HCT116 (cell line): ENCODE results near the gene NAV3. TPM values are rescaled to one million over a fixed set of nuclear protein-coding genes. Genes with fewer than 3 reads are reported as not detected.

ENCODE experiments used
- ATAC-seq: fragments of 200-7000 bp; cut with Tn5 transposase; 2 replicates; pipeline ENCODE4 v1.9.1; 2020; ENCODE audit warnings: mild to moderate bottlenecking, moderate library complexity
- BruUV-seq: library from RNA; stranded (reverse); fragments of 400-500 nt; replicated peaks from 2 replicates; lab custom pipeline; 2021; lab: Mats Ljungman, UMichigan
- CTCF ChIA-PET: fragments of 300-600 bp; sonication (Branson Sonifier 250); formaldehyde crosslinking; loops from one replicate; lab custom pipeline; 2021; ENCODE audit warnings: antibody characterized with exemption; lab: Charles Lee
- POLR2A ChIA-PET: fragments of 300-600, 350-600 bp; sonication (Branson Sonifier 250); formaldehyde crosslinking; loops from one replicate; lab custom pipeline; 2021; ENCODE audit warnings: antibody characterized with exemption; lab: Charles Lee
- RAD21 ChIA-PET, 2 experiments: fragments of 300-600 bp; sonication (Branson Sonifier 250); formaldehyde crosslinking; loops; one replicate each; lab custom pipeline; 2023; ENCODE audit warnings: low total read pairs in 2 of 2; ENCODE audit not compliant: uncharacterized antibody in 2 of 2, unreplicated experiment in 2 of 2, low non-redundant PET in 1 of 2; lab: Charles Lee
- DNase-seq: peaks from one replicate; pipeline ENCODE4 v3.0.0-alpha.2; 2010; ENCODE audit warnings: low read depth, low spot score
- H2AFZ ChIP-seq: fragments of 200-600 bp; shearing (Covaris generic), sonication (generic); 2 replicates; pipeline ENCODE4 v1.6.1; 2017; ENCODE audit warnings: low read depth, mixed run types, mixed read lengths, antibody characterized with exemption, low read length; ENCODE audit not compliant: poor library complexity, severe bottlenecking
- H3K27ac ChIP-seq: 2 replicates; pipeline ENCODE4 v1.5.1; 2012; ENCODE audit warnings: low read depth, low read length
- H3K27me3 ChIP-seq: fragments of 200-600 bp; sonication (generic); 2 replicates; pipeline ENCODE4 v1.6.1; 2016; ENCODE audit warnings: mixed run types, low read length, mixed read lengths; ENCODE audit not compliant: insufficient read depth
- H3K36me3 ChIP-seq, 2 experiments: fragments of 200-500 bp in 1 of 2; fragments of 200-600 bp in 1 of 2; sonication (Bioruptor generic) in 1 of 2; sonication (generic) in 1 of 2; 2 replicates each; pipeline versions ENCODE4 v1.5.1 to v1.6.1; 2014 to 2016; ENCODE audit warnings: low read length in 2 of 2, inconsistent platforms in 1 of 2, mixed read lengths in 1 of 2, mixed run types in 1 of 2; ENCODE audit not compliant: insufficient read depth in 2 of 2, control insufficient read depth in 1 of 2
- H3K4me1 ChIP-seq, 2 experiments: fragments of 200-600 bp in 1 of 2; sonication (generic) in 1 of 2; 2 replicates each; pipeline versions ENCODE4 v1.5.1 to v1.6.1; 2012 to 2017; ENCODE audit warnings: low read length in 2 of 2, inconsistent platforms in 1 of 2, mild to moderate bottlenecking in 1 of 2, mixed read lengths in 1 of 2, mixed run types in 1 of 2, moderate library complexity in 1 of 2; ENCODE audit not compliant: insufficient read depth in 2 of 2, control insufficient read depth in 1 of 2
- H3K4me2 ChIP-seq: fragments of 200-600 bp; sonication (generic); 2 replicates; pipeline ENCODE4 v1.6.1; 2017; ENCODE audit warnings: mixed run types, low read length, mixed read lengths
- H3K4me3 ChIP-seq, 2 experiments: fragments of 200-600 bp in 1 of 2; sonication (generic) in 1 of 2; replicated peaks in 1 of 2; 2 replicates each; pipeline ENCODE4 v1.5.1; 2011 to 2016; ENCODE audit warnings: low read length in 2 of 2, control low read depth in 1 of 2, low read depth in 1 of 2, mild to moderate bottlenecking in 1 of 2, mixed read lengths in 1 of 2, mixed run types in 1 of 2
- H3K79me2 ChIP-seq: fragments of 200-600 bp; sonication (generic); 2 replicates; pipeline ENCODE4 v1.6.1; 2017; ENCODE audit warnings: mild to moderate bottlenecking, mixed run types, low read length, moderate library complexity, mixed read lengths; ENCODE audit not compliant: insufficient read depth
- H3K9ac ChIP-seq: fragments of 200-600 bp; sonication (generic); 2 replicates; pipeline ENCODE4 v1.6.1; 2016; ENCODE audit warnings: low read length, mixed read lengths
- H3K9me2 ChIP-seq: fragments of 200-600 bp; sonication (generic), shearing (Covaris generic); 2 replicates; pipeline ENCODE4 v1.6.1; 2017; ENCODE audit warnings: mixed run types, mild to moderate bottlenecking, moderate library complexity; ENCODE audit not compliant: insufficient read depth
- H3K9me3 ChIP-seq, 2 experiments: fragments of 200-500 bp in 1 of 2; fragments of 200-600 bp in 1 of 2; sonication (Bioruptor generic) in 1 of 2; sonication (generic) in 1 of 2; 2 replicates each; pipeline ENCODE4 v1.6.1; 2014 to 2017; ENCODE audit warnings: low read length in 2 of 2, mixed read lengths in 2 of 2, inconsistent platforms in 1 of 2, low read depth in 1 of 2, mild to moderate bottlenecking in 1 of 2, mixed run types in 1 of 2, moderate library complexity in 1 of 2; ENCODE audit not compliant: control insufficient read depth in 1 of 2, insufficient read depth in 1 of 2
- H4K20me1 ChIP-seq: fragments of 200-600 bp; sonication (generic), shearing (Covaris generic); 2 replicates; pipeline ENCODE4 v1.6.1; 2017; ENCODE audit warnings: mixed run types, mild to moderate bottlenecking, moderate library complexity; ENCODE audit not compliant: insufficient read depth
- ATF3 ChIP-seq: IDR thresholded peaks from 2 replicates; pipeline ENCODE4 v1.6.1; 2012
- CBX3 ChIP-seq: IDR thresholded peaks from 2 replicates; pipeline ENCODE4 v1.6.1; 2012; ENCODE audit warnings: low read depth
- EGR1 ChIP-seq: IDR thresholded peaks from 2 replicates; pipeline ENCODE4 v1.6.1; 2012; ENCODE audit warnings: low read depth
- EZH2phosphoT487 ChIP-seq: fragments of 200-600 bp; IDR thresholded peaks from 2 replicates; pipeline ENCODE4 v1.6.1; 2018; ENCODE audit warnings: antibody characterized with exemption, borderline replicate concordance
- FOSL1 ChIP-seq: IDR thresholded peaks from 2 replicates; pipeline ENCODE4 v1.6.1; 2012; ENCODE audit warnings: low read depth
- JUND ChIP-seq: IDR thresholded peaks from 2 replicates; pipeline ENCODE4 v1.6.1; 2012
- MAX ChIP-seq: IDR thresholded peaks from 2 replicates; pipeline ENCODE4 v1.6.1; 2012
- POLR2A ChIP-seq: IDR thresholded peaks from 2 replicates; pipeline ENCODE4 v1.7.0; 2011; ENCODE audit warnings: borderline replicate concordance; ENCODE audit not compliant: insufficient read depth, insufficient read length; ENCODE audit errors: extremely low read depth
- POLR2AphosphoS5 ChIP-seq: IDR thresholded peaks from 2 replicates; pipeline ENCODE4 v1.6.1; 2011; ENCODE audit warnings: mild to moderate bottlenecking, low read depth, low read length, moderate library complexity
- RAD21 ChIP-seq: IDR thresholded peaks from 2 replicates; pipeline ENCODE4 v1.6.1; 2012; ENCODE audit warnings: low read depth, mild to moderate bottlenecking
- REST ChIP-seq: IDR thresholded peaks from 2 replicates; pipeline ENCODE4 v1.6.1; 2012; ENCODE audit warnings: low read depth
- SIN3A ChIP-seq: IDR thresholded peaks from 2 replicates; pipeline ENCODE4 v1.6.1; 2012; ENCODE audit warnings: low read depth
- SRF ChIP-seq: IDR thresholded peaks from 2 replicates; pipeline ENCODE4 v1.6.1; 2012; ENCODE audit warnings: low read depth
- TCF7L2 ChIP-seq: IDR thresholded peaks from 2 replicates; pipeline ENCODE4 v1.7.0; 2011; ENCODE audit warnings: borderline replicate concordance, inconsistent platforms; ENCODE audit not compliant: insufficient read depth, insufficient read length; ENCODE audit errors: extremely low read depth
- YY1 ChIP-seq: IDR thresholded peaks from 2 replicates; pipeline ENCODE4 v1.6.1; 2011; ENCODE audit warnings: low read length, low read depth, moderate library complexity, mild to moderate bottlenecking; ENCODE audit not compliant: insufficient replicate concordance; ENCODE audit errors: extremely low read depth
- ZBTB33 ChIP-seq: IDR thresholded peaks from 2 replicates; pipeline ENCODE4 v1.6.1; 2011; ENCODE audit warnings: mild to moderate bottlenecking, low read length, moderate library complexity; ENCODE audit not compliant: insufficient replicate concordance; ENCODE audit errors: extremely low read depth
- ZFX ChIP-seq: fragments of 450-650 bp; IDR thresholded peaks from 2 replicates; pipeline ENCODE4 v1.6.1; 2017
- ZNF274 ChIP-seq: fragments of 200-500 bp; sonication (Bioruptor generic); IDR thresholded peaks from 2 replicates; pipeline ENCODE4 v1.6.1; 2014; ENCODE audit warnings: mild to moderate bottlenecking, low read depth, low read length, inconsistent platforms
- intact Hi-C: fragments of 100-400 bp; cut with micrococcal nuclease; formaldehyde crosslinking; loops from 2 replicates; pipeline ENCODE4 v1.10.0; 2022
- total RNA-seq: library from RNA; stranded (reverse); gene quantifications from one replicate; pipeline ENCODE4 v1.2.1, GENCODE V29; 2021; ENCODE audit not compliant: unreplicated experiment

Gene NAV3
- total RNA-seq, 1 experiment from 2014 or later: 7.8 TPM

GRCh38 chr12:78171061-78171460, 340.4 kb downstream of the NAV3 start:
- ChIA-PET CTCF (no interaction called here), RAD21 (no interaction called here), POLR2A (no interaction called here)
- Histone ChIP-seq H3K79me2 (no peaks in the 10 kb centered on the region), H2AFZ (no peak overlapping the region), H3K36me3 (no peaks in the 10 kb centered on the region), H3K9me3 (no peaks in the 10 kb centered on the region), H3K4me1 (no peaks in the 10 kb centered on the region), H3K27me3 (no peaks in the 10 kb centered on the region), H4K20me1 (no peaks in the 10 kb centered on the region), H3K4me2 (no peak overlapping the region), H3K9ac (no peak overlapping the region), H3K9me2 (no peaks in the 10 kb centered on the region), H3K4me3 (no peak overlapping the region), H3K27ac (no peak overlapping the region)
- intact Hi-C loops: no loop called here
- no TSS peak for BruUV-seq
- no peak for ATAC-seq
- TF ChIP-seq POLR2A (no peak), POLR2AphosphoS5 (no peak), TCF7L2 (no peak), ATF3 (no peak), MAX (no peak), SRF (no peak), EGR1 (no peak), ZNF274 (no peak), REST (no peak), ZFX (no peak), EZH2phosphoT487 (no peak), JUND (no peak), RAD21 (no peak), FOSL1 (no peak), CBX3 (no peak), YY1 (no peak), SIN3A (no peak), ZBTB33 (no peak)
- no peak for DNase-seq
